HUES48 (cell line): ENCODE results near the gene TTC3.
A peak's percentile ranks its signal among the peaks of the same experiment; 100 is the strongest.

Source experiments
- H3K27ac ChIP-seq: one replicate; pipeline ENCODE4 v1.7.0; 2013; ENCODE audit warnings: low read depth, low read length, inconsistent platforms
- H3K27me3 ChIP-seq: 2 replicates; pipeline ENCODE4 v1.6.1; 2013; ENCODE audit warnings: mild to moderate bottlenecking, low read length; ENCODE audit not compliant: control insufficient read depth, insufficient read depth
- H3K36me3 ChIP-seq: 2 replicates; pipeline ENCODE4 v1.6.1; 2013; ENCODE audit warnings: low read length; ENCODE audit not compliant: control insufficient read depth, insufficient read depth
- H3K4me1 ChIP-seq: 2 replicates; pipeline ENCODE4 v1.6.1; 2013; ENCODE audit warnings: mild to moderate bottlenecking, low read length; ENCODE audit not compliant: control insufficient read depth, insufficient read depth
- H3K4me3 ChIP-seq: 2 replicates; pipeline ENCODE4 v1.5.1; 2013; ENCODE audit warnings: mild to moderate bottlenecking, low read depth, low read length
- H3K9ac ChIP-seq: 2 replicates; pipeline ENCODE4 v1.6.1; 2013; ENCODE audit warnings: mild to moderate bottlenecking, low read depth, low read length, moderate library complexity
- H3K9me3 ChIP-seq: 2 replicates; pipeline ENCODE4 v1.6.1; 2013; ENCODE audit warnings: low read length; ENCODE audit not compliant: control insufficient read depth, insufficient read depth

The TTC3 gene

DNA sequence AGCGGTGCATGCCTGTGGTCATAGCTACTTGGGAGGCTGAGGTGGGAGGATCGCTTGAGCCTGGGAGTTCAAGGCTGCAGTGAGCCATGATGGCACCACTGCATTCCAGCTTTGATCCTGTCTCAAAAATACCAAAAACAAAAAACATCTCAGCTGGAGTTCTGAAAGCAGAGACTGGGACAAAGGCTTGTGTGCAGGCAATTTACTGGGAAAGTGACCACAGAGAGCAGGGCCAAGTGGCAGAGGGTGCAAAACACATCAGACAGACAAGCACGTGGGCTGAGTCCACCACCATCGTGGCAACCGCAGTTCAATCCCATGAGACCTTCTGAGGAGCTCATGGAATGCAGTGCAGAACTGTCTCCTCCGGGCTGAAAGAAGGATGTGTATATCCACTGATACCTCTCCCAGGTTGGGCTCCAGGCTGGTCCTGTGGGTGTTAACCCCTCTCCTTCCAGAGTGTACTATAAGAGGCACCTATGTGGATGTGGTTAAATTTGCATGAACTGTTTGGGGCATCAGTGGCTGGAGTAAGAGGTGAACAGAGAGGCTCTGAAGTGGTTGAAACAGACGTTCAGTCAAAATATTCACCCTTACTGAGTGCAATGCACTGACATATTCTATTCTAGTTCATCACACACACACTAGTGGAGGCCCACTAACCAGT is 11.0 kb upstream of the TTC3 start:
- peaks cover 2% of the 10 kb centered on the region; the same call in 1 of the 2 replicates for H3K36me3 ChIP-seq
- H3K4me3 ChIP-seq: no peak overlapping the region
- H3K27ac ChIP-seq: no peak overlapping the region
- no peak overlapping the region for H3K9ac ChIP-seq
- H3K27me3 ChIP-seq: no peaks in the 10 kb centered on the region
- peaks cover 16% of the 10 kb centered on the region for H3K4me1 ChIP-seq
- H3K9me3 ChIP-seq: no peaks in the 10 kb centered on the region

- Histone ChIP-seq H3K27me3 (no peaks in the 10 kb centered on the region), H3K4me3 (no peak overlapping the region), H3K9me3 (no peaks in the 10 kb centered on the region), H3K27ac (no peak overlapping the region), H3K4me1 (peaks cover 16% of the 10 kb centered on the region), H3K9ac (no peak overlapping the region), H3K36me3 (peaks cover 3% of the 10 kb centered on the region; the same call in 1 of the 2 replicates)
Measured at GRCh38 chr21:37062593-37062935, 10.5 kb upstream of the TTC3 start.

DNA sequence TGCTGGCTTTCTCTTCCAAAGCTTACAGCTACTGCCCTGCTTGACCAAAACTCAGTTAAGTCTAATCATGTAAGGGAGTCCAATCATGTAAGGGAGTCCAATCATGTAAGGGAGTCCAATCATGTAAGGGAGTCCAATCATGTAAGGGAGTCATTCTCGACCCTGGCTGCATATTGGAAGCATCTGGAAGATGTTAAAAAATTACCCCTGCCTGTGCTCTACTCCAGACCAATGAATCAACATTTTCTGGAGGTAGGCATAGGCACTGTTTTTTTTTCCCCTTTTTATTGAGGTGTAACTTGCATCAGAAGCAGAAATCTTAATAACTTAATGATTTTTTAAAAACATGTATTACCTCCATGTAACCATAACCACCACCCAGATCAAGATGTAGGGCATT is 9.6 kb upstream of the TTC3 start:
- H3K9ac ChIP-seq: no peak overlapping the region

GRCh38 chr21:37064841-37065240 is 8.2 kb upstream of the TTC3 start:
- Histone ChIP-seq H3K4me3 (no peak overlapping the region), H3K27ac (no peak overlapping the region), H3K9ac (no peak overlapping the region), H3K9me3 (no peaks in the 10 kb centered on the region), H3K27me3 (no peaks in the 10 kb centered on the region), H3K36me3 (peaks cover 6% of the 10 kb centered on the region; the same call in 1 of the 2 replicates), H3K4me1 (peaks cover 9% of the 10 kb centered on the region)

More for the DNA sequence above, 9.6 kb upstream of the TTC3 start:
- Histone ChIP-seq H3K4me1 (peaks cover 9% of the 10 kb centered on the region), H3K36me3 (peaks cover 3% of the 10 kb centered on the region; the same call in 1 of the 2 replicates), H3K27ac (no peak overlapping the region), H3K9me3 (no peaks in the 10 kb centered on the region), H3K4me3 (no peak overlapping the region), H3K27me3 (no peaks in the 10 kb centered on the region)

DNA sequence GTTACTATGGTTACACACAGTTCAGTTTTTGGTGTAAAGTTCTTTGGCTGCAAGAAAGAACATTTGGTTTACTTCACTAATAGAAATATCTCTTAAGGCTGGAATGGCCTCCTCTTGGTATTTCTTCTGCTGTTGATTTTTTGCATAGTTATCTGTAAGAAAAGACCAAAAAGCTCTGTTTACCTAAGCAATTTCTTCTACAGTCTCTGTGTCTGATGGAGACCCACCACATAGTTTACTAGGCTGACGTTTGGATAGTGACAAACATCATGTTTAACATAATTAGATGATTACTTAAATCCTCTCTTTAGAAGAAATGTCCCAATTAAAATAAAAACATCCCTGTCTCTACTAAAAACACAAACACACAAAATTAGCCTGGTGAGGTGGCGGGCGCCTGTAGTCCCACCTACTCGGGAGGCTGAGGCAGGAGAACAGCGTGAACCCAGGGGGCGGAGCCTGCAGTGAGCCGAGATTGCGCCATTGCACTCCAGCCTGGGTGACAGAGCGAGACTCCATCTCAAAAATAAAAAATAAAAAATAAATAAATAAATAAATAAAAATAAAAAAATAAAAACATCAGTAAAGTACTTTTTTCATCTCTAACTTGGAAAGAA is 7.4 kb upstream of the TTC3 start:
- H3K9me3 ChIP-seq: no peaks in the 10 kb centered on the region
- peaks cover 4% of the 10 kb centered on the region for H3K4me1 ChIP-seq
- H3K9ac ChIP-seq: no peak overlapping the region
- H3K4me3 ChIP-seq: no peak overlapping the region
- H3K27ac ChIP-seq: no peak overlapping the region
- no peaks in the 10 kb centered on the region for H3K27me3 ChIP-seq
- peaks cover 9% of the 10 kb centered on the region; the same call in 1 of the 2 replicates for H3K36me3 ChIP-seq

DNA sequence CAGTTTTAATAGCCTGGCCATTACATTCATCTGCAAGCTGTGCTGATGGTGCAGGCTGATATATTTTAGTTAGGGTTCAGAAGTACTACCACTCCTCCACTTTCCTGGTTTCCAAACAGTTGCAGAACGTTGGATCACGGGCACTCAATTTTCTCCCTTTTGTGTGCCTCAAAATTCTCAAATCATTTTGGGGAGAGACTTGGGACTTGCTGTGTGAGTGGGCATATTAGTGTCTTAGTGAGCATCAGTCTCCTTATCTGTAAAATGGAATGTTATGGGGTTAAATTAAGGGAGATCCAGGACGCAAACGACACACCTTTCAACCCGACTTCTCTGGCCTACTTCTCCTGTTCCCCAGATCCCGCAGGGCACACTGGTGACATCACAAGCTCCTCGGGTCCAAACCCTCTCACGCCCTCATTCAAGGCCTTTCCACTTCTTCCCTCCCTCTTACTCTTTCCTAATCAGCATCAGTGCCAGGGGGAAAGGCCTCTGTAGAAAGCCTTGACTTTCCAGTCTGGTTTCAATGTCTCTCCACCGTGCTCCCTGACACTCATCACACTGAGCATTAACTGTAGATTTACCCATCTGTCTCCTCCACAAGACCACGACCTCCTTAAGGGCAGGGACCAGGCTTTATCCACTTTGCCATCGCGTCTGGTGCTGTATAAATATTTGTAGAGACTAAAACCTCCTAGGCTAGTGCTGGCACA is 1.3 kb upstream of the TTC3 start:
- Histone ChIP-seq H3K9ac (peak overlapping the region; percentile 74; the same call in 1 of the 2 replicates), H3K27ac (peak overlapping the region; percentile 86), H3K4me1 (peaks cover 21% of the 10 kb centered on the region), H3K9me3 (no peaks in the 10 kb centered on the region), H3K4me3 (peak overlapping the region; percentile 79), H3K36me3 (peaks cover 9% of the 10 kb centered on the region; the same call in 1 of the 2 replicates), H3K27me3 (peaks cover 41% of the 10 kb centered on the region)

DNA sequence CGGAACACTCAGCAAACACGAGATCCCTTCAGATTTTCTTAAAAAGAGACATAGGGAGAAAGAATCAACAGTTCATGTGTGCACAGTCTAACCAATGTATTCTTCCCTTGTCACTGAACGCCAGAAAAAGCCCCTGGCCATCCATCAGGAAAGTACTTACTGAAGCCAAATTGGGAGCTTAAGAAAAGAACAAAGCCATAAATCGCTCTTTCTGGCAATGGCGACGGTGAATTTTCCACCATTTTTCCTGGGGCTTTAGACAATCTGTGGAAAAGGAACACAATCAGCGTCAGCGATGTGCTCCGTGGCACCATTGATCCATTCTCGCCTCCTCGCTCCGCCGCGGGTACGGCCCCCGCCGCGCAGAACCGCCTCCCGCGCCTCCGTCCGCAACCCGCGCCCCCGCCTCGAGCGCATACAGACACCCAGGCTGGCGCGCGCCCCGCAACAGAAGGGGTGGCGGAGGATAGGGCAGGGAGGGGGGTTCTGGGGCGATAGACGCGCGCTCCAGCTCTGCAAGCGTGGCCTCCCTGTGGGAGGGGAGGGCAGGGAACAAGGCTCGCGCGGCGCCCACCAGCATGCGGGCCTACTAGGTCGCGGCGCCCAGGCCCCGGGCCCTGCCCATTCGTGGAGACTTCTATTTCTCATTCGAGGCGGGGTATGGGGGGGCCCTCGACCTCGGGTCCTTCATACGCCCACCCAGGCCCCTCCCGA is 623 bp upstream of the TTC3 start:
- H3K4me3 ChIP-seq: peak overlapping the region; percentile 79
- H3K27ac ChIP-seq: peak overlapping the region; percentile 86
- peaks cover 41% of the 10 kb centered on the region for H3K27me3 ChIP-seq
- H3K9me3 ChIP-seq: no peaks in the 10 kb centered on the region
- peak overlapping the region; percentile 74 for H3K9ac ChIP-seq
- H3K4me1 ChIP-seq: peaks cover 21% of the 10 kb centered on the region
- H3K36me3 ChIP-seq: peaks cover 6% of the 10 kb centered on the region; the same call in 1 of the 2 replicates

DNA sequence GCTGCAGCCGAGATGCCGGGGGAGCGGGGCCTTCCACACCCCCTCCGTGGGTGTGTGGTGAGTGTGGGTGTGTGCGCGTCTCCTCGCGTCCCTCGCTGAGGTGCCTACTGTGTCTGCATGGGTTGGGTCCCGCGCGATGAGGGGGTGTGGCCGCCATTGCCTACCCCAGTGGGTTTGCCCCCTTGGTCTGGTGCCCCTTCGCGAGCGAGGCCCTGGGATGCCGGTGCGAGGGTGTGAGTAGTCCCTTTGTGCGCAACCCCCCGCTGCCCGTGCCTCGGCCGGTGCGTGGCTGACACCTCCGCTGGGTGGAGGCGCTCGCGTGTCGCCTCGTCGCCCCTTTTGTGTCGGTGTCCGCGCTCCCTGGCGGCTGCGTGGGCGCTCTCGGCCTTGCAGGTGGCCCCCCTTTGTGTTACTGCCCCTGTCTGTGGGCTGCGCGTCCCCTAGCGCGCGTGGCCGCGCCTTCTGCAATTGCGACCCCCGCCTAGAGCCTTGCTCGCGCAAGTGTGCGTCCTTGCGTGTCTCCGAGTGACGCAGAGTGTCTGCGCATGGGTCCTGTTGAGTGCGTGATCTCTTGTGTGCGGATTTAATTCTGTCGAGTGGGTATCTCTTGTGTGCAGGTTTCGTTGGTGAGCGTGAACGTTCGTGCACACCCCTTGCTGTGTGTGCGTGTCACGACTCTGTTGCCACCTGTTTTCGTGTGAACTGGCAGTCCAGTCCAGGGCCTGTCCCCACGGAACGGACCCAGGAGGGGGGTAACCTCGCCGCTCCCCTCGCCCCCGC is 553 bp downstream of the TTC3 start:
- peaks cover 41% of the 10 kb centered on the region for H3K27me3 ChIP-seq
- peaks cover 21% of the 10 kb centered on the region for H3K4me1 ChIP-seq
- H3K9me3 ChIP-seq: no peaks in the 10 kb centered on the region
- H3K36me3 ChIP-seq: peaks cover 6% of the 10 kb centered on the region; the same call in 1 of the 2 replicates
- H3K27ac ChIP-seq: peak overlapping the region; percentile 57
- H3K4me3 ChIP-seq: peak overlapping the region; percentile 79
- peak overlapping the region; percentile 35; the same call in 1 of the 2 replicates for H3K9ac ChIP-seq

- Histone ChIP-seq H3K27me3 (peaks cover 41% of the 10 kb centered on the region), H3K4me1 (peaks cover 21% of the 10 kb centered on the region), H3K36me3 (peaks cover 6% of the 10 kb centered on the region; the same call in 1 of the 2 replicates), H3K9me3 (no peaks in the 10 kb centered on the region), H3K27ac (no peak overlapping the region), H3K9ac (no peak overlapping the region), H3K4me3 (peak overlapping the region; percentile 79)
Measured at GRCh38 chr21:37074197-37074510, 1.1 kb downstream of the TTC3 start.

DNA sequence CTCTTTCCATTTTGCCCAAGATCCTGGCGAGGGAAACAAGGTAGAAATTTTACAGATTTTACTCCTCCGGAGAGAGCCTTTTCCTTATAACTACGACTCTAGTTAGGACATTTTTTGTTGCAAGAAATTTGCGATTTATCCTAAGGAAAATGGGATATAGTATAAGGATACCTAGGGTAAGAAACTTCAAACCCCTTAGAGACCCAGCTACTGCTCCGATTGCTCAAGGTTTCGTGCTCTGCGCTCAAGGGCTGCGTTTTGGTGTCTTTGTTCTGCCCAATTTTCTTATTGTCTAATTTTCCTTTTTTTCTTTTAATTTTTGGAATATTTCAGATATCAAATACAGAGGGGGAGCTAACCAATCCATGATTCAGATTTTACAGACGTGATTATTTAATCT is 1.5 kb downstream of the TTC3 start:
- no peak overlapping the region for H3K27ac ChIP-seq
- H3K4me3 ChIP-seq: peak overlapping the region; percentile 79
- peaks cover 21% of the 10 kb centered on the region for H3K4me1 ChIP-seq
- no peaks in the 10 kb centered on the region for H3K9me3 ChIP-seq
- peaks cover 6% of the 10 kb centered on the region; the same call in 1 of the 2 replicates for H3K36me3 ChIP-seq
- peaks cover 41% of the 10 kb centered on the region for H3K27me3 ChIP-seq
- H3K9ac ChIP-seq: no peak overlapping the region
